ENCODE measurements around the gene SLC10A3.

- TF ChIP-seq POLR2A (IDR thresholded peaks at IDR 0.05; ENCODE audit: low read depth, low read length) (no peak), TAF1 (IDR thresholded peaks at IDR 0.05; ENCODE audit: low read depth, low read length) (no peak)
These were observed 22.6 kb upstream of the SLC10A3 start for GRCh38 chrX:154512879-154513553.

Data from GM12891 (cell line).